ENCODE measurements around the gene TBC1D7.

DNA sequence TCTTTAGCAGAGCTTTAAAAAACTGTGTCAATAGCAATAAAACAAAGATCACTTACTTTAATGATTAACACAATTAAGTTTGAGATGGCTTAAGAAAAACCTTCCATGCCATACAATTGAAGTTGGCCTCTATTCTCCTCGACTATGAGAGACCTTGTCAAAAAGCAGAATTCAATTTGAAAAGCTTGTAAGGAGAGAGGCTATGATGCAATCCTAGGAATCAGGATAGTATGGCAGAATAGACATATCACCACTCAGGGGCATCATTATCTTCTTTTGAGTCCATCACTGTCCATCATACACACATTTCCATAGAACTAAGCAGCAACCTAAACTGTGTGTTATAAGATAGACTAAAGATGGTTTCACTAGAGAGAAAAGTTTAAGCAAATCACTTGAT is 17.2 kb downstream of the TBC1D7 start:
- TF ChIP-seq CTCF (IDR thresholded peaks at IDR 0.05) (no peak), HMGA2 (CRISPR knock-in tag; IDR thresholded peaks at IDR 0.05) (no peak), ATF6 (CRISPR knock-in tag; IDR thresholded peaks at IDR 0.05) (no peak), SMAD3 (CRISPR knock-in tag; IDR thresholded peaks at IDR 0.05; ENCODE audit: borderline replicate concordance) (no peak), TP53 (CRISPR knock-in tag; IDR thresholded peaks at IDR 0.05) (no peak), FOXJ3 (CRISPR knock-in tag; IDR thresholded peaks at IDR 0.05; ENCODE audit: borderline replicate concordance) (no peak), ATF2 (CRISPR knock-in tag; IDR thresholded peaks at IDR 0.05; ENCODE audit: borderline replicate concordance, low read depth) (no peak), SP1 (CRISPR knock-in tag; conservative IDR thresholded peaks at IDR 0.05) (no peak), E2F5 (CRISPR knock-in tag; IDR thresholded peaks at IDR 0.05) (no peak)
- TF ChIP-seq, protein P1, sequence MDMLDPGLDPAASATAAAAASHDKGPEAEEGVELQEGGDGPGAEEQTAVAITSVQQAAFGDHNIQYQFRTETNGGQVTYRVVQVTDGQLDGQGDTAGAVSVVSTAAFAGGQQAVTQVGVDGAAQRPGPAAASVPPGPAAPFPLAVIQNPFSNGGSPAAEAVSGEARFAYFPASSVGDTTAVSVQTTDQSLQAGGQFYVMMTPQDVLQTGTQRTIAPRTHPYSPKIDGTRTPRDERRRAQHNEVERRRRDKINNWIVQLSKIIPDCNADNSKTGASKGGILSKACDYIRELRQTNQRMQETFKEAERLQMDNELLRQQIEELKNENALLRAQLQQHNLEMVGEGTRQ (CRISPR knock-in tag; IDR thresholded peaks at IDR 0.05) = no peak
- TF ChIP-seq, protein P2, sequence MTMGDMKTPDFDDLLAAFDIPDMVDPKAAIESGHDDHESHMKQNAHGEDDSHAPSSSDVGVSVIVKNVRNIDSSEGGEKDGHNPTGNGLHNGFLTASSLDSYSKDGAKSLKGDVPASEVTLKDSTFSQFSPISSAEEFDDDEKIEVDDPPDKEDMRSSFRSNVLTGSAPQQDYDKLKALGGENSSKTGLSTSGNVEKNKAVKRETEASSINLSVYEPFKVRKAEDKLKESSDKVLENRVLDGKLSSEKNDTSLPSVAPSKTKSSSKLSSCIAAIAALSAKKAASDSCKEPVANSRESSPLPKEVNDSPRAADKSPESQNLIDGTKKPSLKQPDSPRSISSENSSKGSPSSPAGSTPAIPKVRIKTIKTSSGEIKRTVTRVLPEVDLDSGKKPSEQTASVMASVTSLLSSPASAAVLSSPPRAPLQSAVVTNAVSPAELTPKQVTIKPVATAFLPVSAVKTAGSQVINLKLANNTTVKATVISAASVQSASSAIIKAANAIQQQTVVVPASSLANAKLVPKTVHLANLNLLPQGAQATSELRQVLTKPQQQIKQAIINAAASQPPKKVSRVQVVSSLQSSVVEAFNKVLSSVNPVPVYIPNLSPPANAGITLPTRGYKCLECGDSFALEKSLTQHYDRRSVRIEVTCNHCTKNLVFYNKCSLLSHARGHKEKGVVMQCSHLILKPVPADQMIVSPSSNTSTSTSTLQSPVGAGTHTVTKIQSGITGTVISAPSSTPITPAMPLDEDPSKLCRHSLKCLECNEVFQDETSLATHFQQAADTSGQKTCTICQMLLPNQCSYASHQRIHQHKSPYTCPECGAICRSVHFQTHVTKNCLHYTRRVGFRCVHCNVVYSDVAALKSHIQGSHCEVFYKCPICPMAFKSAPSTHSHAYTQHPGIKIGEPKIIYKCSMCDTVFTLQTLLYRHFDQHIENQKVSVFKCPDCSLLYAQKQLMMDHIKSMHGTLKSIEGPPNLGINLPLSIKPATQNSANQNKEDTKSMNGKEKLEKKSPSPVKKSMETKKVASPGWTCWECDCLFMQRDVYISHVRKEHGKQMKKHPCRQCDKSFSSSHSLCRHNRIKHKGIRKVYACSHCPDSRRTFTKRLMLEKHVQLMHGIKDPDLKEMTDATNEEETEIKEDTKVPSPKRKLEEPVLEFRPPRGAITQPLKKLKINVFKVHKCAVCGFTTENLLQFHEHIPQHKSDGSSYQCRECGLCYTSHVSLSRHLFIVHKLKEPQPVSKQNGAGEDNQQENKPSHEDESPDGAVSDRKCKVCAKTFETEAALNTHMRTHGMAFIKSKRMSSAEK (CRISPR knock-in tag; IDR thresholded peaks at IDR 0.05; ENCODE audit: borderline replicate concordance) = no peak
- TF ChIP-seq, protein P3, sequence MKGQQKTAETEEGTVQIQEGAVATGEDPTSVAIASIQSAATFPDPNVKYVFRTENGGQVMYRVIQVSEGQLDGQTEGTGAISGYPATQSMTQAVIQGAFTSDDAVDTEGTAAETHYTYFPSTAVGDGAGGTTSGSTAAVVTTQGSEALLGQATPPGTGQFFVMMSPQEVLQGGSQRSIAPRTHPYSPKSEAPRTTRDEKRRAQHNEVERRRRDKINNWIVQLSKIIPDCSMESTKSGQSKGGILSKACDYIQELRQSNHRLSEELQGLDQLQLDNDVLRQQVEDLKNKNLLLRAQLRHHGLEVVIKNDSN (CRISPR knock-in tag; IDR thresholded peaks at IDR 0.05) = no peak
- TF ChIP-seq, protein P4, sequence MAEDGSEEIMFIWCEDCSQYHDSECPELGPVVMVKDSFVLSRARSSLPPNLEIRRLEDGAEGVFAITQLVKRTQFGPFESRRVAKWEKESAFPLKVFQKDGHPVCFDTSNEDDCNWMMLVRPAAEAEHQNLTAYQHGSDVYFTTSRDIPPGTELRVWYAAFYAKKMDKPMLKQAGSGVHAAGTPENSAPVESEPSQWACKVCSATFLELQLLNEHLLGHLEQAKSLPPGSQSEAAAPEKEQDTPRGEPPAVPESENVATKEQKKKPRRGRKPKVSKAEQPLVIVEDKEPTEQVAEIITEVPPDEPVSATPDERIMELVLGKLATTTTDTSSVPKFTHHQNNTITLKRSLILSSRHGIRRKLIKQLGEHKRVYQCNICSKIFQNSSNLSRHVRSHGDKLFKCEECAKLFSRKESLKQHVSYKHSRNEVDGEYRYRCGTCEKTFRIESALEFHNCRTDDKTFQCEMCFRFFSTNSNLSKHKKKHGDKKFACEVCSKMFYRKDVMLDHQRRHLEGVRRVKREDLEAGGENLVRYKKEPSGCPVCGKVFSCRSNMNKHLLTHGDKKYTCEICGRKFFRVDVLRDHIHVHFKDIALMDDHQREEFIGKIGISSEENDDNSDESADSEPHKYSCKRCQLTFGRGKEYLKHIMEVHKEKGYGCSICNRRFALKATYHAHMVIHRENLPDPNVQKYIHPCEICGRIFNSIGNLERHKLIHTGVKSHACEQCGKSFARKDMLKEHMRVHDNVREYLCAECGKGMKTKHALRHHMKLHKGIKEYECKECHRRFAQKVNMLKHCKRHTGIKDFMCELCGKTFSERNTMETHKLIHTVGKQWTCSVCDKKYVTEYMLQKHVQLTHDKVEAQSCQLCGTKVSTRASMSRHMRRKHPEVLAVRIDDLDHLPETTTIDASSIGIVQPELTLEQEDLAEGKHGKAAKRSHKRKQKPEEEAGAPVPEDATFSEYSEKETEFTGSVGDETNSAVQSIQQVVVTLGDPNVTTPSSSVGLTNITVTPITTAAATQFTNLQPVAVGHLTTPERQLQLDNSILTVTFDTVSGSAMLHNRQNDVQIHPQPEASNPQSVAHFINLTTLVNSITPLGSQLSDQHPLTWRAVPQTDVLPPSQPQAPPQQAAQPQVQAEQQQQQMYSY (CRISPR knock-in tag; IDR thresholded peaks at IDR 0.05) = no peak

All from WTC11 (cell line).